ENCODE measurements around the gene HBZ. TPM values are rescaled to one million over a fixed set of nuclear protein-coding genes. Genes with fewer than 3 reads are reported as not detected.
A peak's percentile ranks its signal among the peaks of the same experiment; 100 is the strongest.

HBZ gene
- total and polyA plus RNA-seq, 7 donors: 0.05 to 0.12 (median 0.11) TPM; not detected in 4

DNA sequence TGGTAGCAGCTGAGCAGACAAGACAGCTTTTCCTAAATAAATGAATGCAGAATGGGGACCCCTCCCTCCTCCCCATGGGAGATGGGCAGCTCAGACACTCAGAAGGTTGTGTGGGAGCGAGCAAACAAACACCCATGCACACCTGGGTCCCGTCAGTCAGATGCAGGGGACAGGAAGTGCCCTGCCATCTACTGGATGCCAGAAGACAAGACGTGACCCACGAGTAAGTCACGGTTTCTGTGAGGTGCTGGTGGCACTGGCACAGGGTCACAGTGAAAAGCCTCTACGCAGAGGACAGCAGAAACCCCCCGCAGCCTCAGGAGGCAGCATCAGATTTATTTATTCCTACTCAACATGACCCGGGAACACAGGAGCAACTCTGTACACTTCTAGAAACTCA, 36.2 kb downstream of the HBZ start:
- peak; percentile 19 to 34 (median 28) for ATAC-seq
- Histone ChIP-seq H3K36me3 (ENCODE audit: insufficient read depth in 1 of 2, low read depth in 1 of 2) (peaks cover 13 to 65% of the 10 kb centered on the region in 2 donors), H3K4me1 (no peaks in the 10 kb centered on the region), H3K4me3 (no peak overlapping the region), H3K27me3 (ENCODE audit: insufficient read depth in 3 of 3, low read length in 2 of 3) (no peaks in the 10 kb centered on the region), H3K27ac (no peak overlapping the region), H3K9me3 (no peaks in the 10 kb centered on the region)
- 64 to 74% (median 73%) methylated on average over 8 of the region's 8 CpGs for WGBS, 3 donors
- intact Hi-C loops (cut with DNase I): no loop called here
- no peak for DNase-seq
- TF ChIP-seq, protein P1, sequence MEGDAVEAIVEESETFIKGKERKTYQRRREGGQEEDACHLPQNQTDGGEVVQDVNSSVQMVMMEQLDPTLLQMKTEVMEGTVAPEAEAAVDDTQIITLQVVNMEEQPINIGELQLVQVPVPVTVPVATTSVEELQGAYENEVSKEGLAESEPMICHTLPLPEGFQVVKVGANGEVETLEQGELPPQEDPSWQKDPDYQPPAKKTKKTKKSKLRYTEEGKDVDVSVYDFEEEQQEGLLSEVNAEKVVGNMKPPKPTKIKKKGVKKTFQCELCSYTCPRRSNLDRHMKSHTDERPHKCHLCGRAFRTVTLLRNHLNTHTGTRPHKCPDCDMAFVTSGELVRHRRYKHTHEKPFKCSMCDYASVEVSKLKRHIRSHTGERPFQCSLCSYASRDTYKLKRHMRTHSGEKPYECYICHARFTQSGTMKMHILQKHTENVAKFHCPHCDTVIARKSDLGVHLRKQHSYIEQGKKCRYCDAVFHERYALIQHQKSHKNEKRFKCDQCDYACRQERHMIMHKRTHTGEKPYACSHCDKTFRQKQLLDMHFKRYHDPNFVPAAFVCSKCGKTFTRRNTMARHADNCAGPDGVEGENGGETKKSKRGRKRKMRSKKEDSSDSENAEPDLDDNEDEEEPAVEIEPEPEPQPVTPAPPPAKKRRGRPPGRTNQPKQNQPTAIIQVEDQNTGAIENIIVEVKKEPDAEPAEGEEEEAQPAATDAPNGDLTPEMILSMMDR (IDR thresholded peaks at IDR 0.05): no peak

DNA sequence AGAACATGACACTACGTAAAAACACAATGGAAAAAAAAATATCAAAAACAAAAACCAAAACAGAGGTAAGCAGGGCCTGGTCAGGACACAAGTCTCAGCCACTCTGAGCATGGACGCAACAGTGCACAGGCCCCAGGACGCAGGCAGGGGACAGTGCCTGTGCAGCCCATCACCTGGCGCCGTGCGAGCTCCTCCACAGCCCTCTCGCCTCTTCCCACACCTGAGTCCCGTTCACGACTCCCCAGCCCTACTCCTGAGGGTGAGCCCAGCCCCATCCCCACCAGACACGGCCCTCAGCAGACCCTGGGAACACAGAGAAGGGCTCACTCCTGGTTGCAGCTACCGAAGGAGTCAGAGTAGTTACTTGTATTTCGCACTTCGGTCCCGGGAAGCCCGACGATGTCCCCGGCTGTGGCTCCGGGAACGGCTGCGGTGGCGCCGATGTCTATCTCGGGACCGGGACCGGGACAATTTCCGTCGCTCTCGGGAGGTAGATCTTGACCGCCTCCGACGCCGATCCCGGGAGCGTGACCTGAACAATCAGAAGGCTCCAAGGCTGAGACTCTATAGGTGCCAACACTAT, 37.3 kb downstream of the HBZ start:
- peak in 1 of 2 donors; percentile 39 for DNase-seq
- Histone ChIP-seq H3K4me1 (no peaks in the 10 kb centered on the region), H3K36me3 (ENCODE audit: insufficient read depth in 1 of 2, low read depth in 1 of 2) (peaks cover 13 to 76% of the 10 kb centered on the region in 2 donors), H3K27me3 (ENCODE audit: insufficient read depth in 3 of 3, low read length in 2 of 3) (no peaks in the 10 kb centered on the region), H3K4me3 (no peak overlapping the region), H3K27ac (no peak overlapping the region), H3K9me3 (no peaks in the 10 kb centered on the region)
- intact Hi-C loops (cut with DNase I): no loop called here
- TF ChIP-seq, protein P1 (IDR thresholded peaks at IDR 0.05): no peak
- no peak for ATAC-seq
- WGBS, 3 donors: 93 to 96% (median 94%) methylated on average over 32 to 34 of the region's 34 CpGs

DNA sequence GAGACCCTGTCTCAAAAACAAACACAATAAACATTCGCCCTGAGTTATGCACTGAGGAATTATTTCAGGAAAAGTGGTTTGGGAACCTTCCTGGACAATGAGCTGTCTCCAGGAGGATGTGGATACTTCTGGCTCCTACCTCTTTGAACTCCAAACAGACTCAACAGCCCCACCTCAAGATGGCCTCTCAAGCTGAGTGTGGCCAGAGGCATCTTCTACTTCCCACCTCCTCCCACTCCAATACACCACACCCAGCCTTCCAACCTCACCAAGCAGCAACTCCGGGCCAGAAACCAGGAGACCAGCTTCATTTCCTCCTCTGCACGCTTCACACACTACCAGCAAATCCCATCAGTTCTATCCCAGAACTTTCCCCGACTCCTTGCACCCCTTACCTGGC, 39.4 kb downstream of the HBZ start:
- intact Hi-C loops (cut with DNase I): no loop called here
- WGBS, 3 donors: 87 to 95% (median 91%) methylated on average over 4 of the region's 4 CpGs
- ATAC-seq: no peak
- DNase-seq: no peak
- Histone ChIP-seq H3K27me3 (ENCODE audit: insufficient read depth in 3 of 3, low read length in 2 of 3) (no peaks in the 10 kb centered on the region), H3K4me3 (no peak overlapping the region), H3K36me3 (ENCODE audit: insufficient read depth in 1 of 2, low read depth in 1 of 2) (peaks cover 13 to 97% of the 10 kb centered on the region in 2 donors), H3K4me1 (no peaks in the 10 kb centered on the region), H3K27ac (no peak overlapping the region), H3K9me3 (no peaks in the 10 kb centered on the region)
- TF ChIP-seq, protein P1 (IDR thresholded peaks at IDR 0.05): no peak

DNA sequence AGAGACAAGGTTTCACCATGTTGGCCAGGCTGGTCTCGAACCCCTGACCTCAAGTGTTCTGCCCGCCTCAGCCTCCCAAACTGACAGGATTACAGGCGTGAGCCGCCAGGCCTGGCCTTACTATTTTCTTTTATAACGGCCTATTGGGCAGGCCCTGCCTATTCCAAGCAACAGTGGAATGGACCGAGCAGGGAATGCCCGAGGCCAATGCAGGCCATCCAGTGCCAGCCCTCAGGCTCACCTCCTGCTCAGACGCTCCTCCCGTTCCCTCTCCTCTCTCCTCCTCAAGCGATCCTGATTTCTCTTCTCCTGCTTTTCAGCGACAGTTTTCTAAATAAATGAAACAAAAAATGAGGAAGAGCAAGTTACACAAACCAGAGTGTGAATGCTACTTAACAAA, 40.2 kb downstream of the HBZ start:
- ATAC-seq (no peak), DNase-seq (no peak)
- TF ChIP-seq, protein P1 (IDR thresholded peaks at IDR 0.05): no peak
- 93 to 94% (median 93%) methylated on average over 11 of the region's 11 CpGs for WGBS, 3 donors
- Histone ChIP-seq H3K36me3 (ENCODE audit: insufficient read depth in 1 of 2, low read depth in 1 of 2) (peaks cover 11 to 100% of the 10 kb centered on the region in 2 donors), H3K4me3 (no peak overlapping the region), H3K4me1 (no peaks in the 10 kb centered on the region), H3K27ac (no peak overlapping the region), H3K27me3 (ENCODE audit: insufficient read depth in 3 of 3, low read length in 2 of 3) (no peaks in the 10 kb centered on the region), H3K9me3 (no peaks in the 10 kb centered on the region)
- intact Hi-C loops (cut with DNase I): no loop called here

DNA sequence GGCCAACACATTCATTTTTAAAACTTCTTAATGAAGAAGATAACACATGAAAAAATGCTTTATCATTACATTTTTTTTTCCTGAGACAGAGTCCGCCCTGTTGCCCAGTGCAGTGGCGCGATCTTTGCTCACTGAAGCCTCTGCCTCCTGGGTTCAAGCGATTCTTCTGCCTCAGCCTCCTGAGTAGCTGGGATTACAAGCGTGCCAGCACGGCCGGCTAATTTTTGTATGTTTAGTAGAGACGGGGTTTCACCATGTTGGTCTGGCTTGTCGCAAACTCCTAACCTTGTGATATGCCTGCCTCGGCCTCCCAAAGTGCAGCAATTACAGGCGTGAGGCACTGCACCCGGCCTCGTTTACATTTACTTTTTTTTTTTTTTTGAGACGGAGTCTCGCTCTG, 41.0 kb downstream of the HBZ start:
- H3K27ac ChIP-seq: no peak overlapping the region
- intact Hi-C loops (cut with DNase I): no loop called here
- H3K4me1 ChIP-seq: no peaks in the 10 kb centered on the region
- no peaks in the 10 kb centered on the region for H3K9me3 ChIP-seq
- H3K4me3 ChIP-seq: no peak overlapping the region
- WGBS, 3 donors: 92 to 94% (median 93%) methylated on average over 13 to 15 of the region's 15 CpGs
- ATAC-seq (no peak), DNase-seq (no peak)
- TF ChIP-seq, protein P1 (IDR thresholded peaks at IDR 0.05): no peak
- H3K27me3 ChIP-seq (ENCODE audit: insufficient read depth in 3 of 3, low read length in 2 of 3): no peaks in the 10 kb centered on the region
- H3K36me3 ChIP-seq (ENCODE audit: insufficient read depth in 1 of 2, low read depth in 1 of 2): peaks cover 16 to 100% of the 10 kb centered on the region in 2 donors
